Heart left ventricle (tissue), 16 donors: ENCODE results near the gene C9orf152. TPM values are rescaled to one million over a fixed set of nuclear protein-coding genes. Genes with fewer than 3 reads are reported as not detected.
A peak's percentile ranks its signal among the peaks of the same experiment; 100 is the strongest.
"Not testable (repeated sequence)": the region's sequence is repeated elsewhere in the genome, so short reads cannot be mapped to it uniquely, and the experiment has no call there.

Experiments used
- ATAC-seq, 4 donors: fragments of 200-7000 bp; cut with Tn5 transposase; one replicate each; pipeline ENCODE4 v1.9.1; 2020 to 2022; ENCODE audit warnings: moderate library complexity in 4 of 4, mild to moderate bottlenecking in 3 of 4, moderate number of reproducible peaks in 1 of 4
- DNase-seq, 5 donors: peaks; one replicate each; pipeline ENCODE4 v3.0.0-alpha.2; 2020
- H3K27ac ChIP-seq, 12 donors: fragments of 200-600 bp; sonication (generic) in 4 of 12; one replicate each; pipeline versions ENCODE4 v1.5.0 to v1.8.0; 2016 to 2022; ENCODE audit warnings: mild to moderate bottlenecking in 2 of 12
- H3K27me3 ChIP-seq, 9 donors: fragments of 200-600 bp; sonication (generic) in 2 of 9; one replicate each; pipeline versions ENCODE4 v1.5.1 to v1.8.0; 2016 to 2022; ENCODE audit warnings: mild to moderate bottlenecking in 3 of 9
- H3K36me3 ChIP-seq, 9 donors: fragments of 200-600 bp; sonication (generic) in 2 of 9; one replicate each; pipeline versions ENCODE4 v1.5.0 to v1.8.0; 2018 to 2022; ENCODE audit warnings: mild to moderate bottlenecking in 2 of 9
- H3K4me1 ChIP-seq, 12 donors: fragments of 200-600 bp; sonication (generic) in 4 of 12; one replicate each; pipeline versions ENCODE4 v1.5.0 to v1.8.0; 2016 to 2022; ENCODE audit warnings: mild to moderate bottlenecking in 3 of 12
- H3K4me3 ChIP-seq, 12 donors: fragments of 200-600 bp; sonication (generic) in 4 of 12; one replicate each; pipeline versions ENCODE4 v1.5.0 to v1.8.0; 2017 to 2022; ENCODE audit warnings: mild to moderate bottlenecking in 9 of 12, moderate library complexity in 4 of 12
- H3K9me3 ChIP-seq, 12 donors: fragments of 200-600 bp; sonication (generic) in 4 of 12; one replicate each; pipeline versions ENCODE4 v1.5.0 to v1.8.0; 2016 to 2022; ENCODE audit warnings: mild to moderate bottlenecking in 1 of 12
- CTCF ChIP-seq, 12 donors: fragments of 200-600 bp; sonication (generic) in 4 of 12; IDR thresholded peaks; one replicate each; pipeline versions ENCODE4 v1.5.0 to v1.8.0; 2018 to 2022; ENCODE audit warnings: antibody characterized with exemption in 12 of 12, mild to moderate bottlenecking in 5 of 12
- POLR2A ChIP-seq, 2 donors: fragments of 450-650 bp; IDR thresholded peaks; one replicate each; pipeline ENCODE4 v1.6.1; 2017; ENCODE audit warnings: antibody characterized with exemption in 2 of 2, mild to moderate bottlenecking in 2 of 2, moderate library complexity in 2 of 2
- WGBS, 4 donors: extraction: QIAGEN DNeasy Blood & Tissue Kit in 2 of 4; methylation state at CpG; one replicate each; pipeline versions ENCODE4 v1.1.5 to v1.1.7; 2013 to 2018; 5-methylcytosine and 5-hydroxymethylcytosine counted together
- intact Hi-C, 10 donors: fragments of 100-400 bp; cut with DNase I; formaldehyde crosslinking; loops; one replicate each; pipeline versions ENCODE4 v1.11.1 to v1.14.2; 2022
- polyA plus RNA-seq, 2 donors: library from polyadenylated mRNA; stranded (reverse); fragments of 200-250 nt; gene quantifications; one replicate each; pipeline ENCODE4 v1.2.3, GENCODE V29; 2013
- total RNA-seq, 9 donors: library from RNA; depleted of rRNA in 2 of 9; stranded (reverse); fragments of >200 nt in 2 of 9; fragmentation: NEBNext Ultra II Directional in 3 of 9; extraction: Animal tissue kit (Norgen Biotek cat#: 25700) in 3 of 9; gene quantifications; one replicate each; pipeline versions ENCODE4 v1.1.0 to v1.2.4, GENCODE V29; 2016 to 2023
- donor health status: ischemic (EF 13 %, LVEDD 7.1; RV severe dilation, severe dysfunction).
- donor health status: healthy with polysubstance abuse.
- donor health status: DM: no; HTN: yes; CAD: no.
- donor health status: DM: no; HTN: no; CAD: no.
- donor health status: ischemic (EF 25% LVEDD 6.9; RV normal size, moderate dysfunction).
- donor health status: ischemic (EF 25% LVEDD 5.7; RV mildly dilated, moderate dysfunction).
- donor health status: healthy.
- donor health status: DM: yes; HTN: yes; CAD: no.
- donor health status: ischemic (EF 35%, LVEDD 5.7; RV mildly dilated, moderate dysfunction).
- donor health status: nonischemic (EF 11% LVEDD 7.7; RV severe dilation, severe dysfunction).
- donor health status: DM: yes; HTN: yes; CAD: no.
- donor health status: PGD.
- donor health status: ischemic (EF 29% LVEDD 5.4; RV normal size, mild dysfunction).
- donor health status: nonischemic (EF 23%, LVEDD 6.1; RV moderate dilation, normal function).

C9orf152 gene
- total and polyA plus RNA-seq, 11 donors, result not detected

DNA sequence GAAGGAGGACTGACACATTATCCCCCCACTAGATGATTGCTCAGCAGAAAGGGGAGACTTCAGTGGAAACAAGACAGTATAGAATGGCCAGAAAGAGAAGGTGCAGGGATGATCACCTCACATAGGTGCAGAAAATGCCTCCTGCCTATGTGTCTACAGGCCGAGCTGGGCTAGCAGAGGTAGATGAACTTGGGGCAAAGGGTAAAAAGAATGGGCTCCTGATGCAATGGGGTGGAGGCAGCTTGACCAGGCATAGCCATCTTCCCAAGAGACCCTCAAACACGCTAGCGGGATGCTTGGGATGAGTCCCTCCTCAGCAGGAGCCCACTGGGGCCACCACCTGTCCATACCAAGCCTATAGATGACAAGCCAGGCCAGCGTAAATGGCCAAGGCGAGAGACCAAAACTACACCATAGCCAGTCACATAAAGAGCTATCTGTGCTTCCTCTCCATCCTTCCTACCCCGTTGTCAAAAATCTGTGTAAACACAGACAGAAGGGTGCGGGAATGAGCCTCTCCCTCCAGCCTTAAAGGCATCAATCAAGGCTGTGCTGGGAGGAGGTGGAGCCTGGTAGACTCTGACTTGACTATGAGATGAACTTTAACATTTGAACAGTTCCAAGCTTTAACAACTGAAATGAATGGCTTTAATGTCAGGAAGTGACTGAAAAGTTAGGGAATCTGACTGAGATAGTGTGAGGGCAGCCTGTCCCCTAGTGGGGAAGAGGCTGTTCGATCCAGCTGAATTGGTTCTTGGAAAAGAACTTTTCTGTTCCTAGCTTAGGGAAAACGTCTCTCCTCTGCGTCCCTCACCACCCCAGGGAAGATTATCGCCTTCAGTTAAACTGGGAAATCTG is 10.4 kb downstream of the C9orf152 start:
- Histone ChIP-seq H3K4me3 (no peak overlapping the region), H3K4me1 (peaks cover 0 to 11% (median 0%) of the 10 kb centered on the region in 12 donors), H3K27ac (no peak overlapping the region), H3K9me3 (no peaks in the 10 kb centered on the region), H3K27me3 (no peaks in the 10 kb centered on the region), H3K36me3 (no peaks in the 10 kb centered on the region)
- DNase-seq (no peak), ATAC-seq (peak in 3 of 4 donors; percentile 32 to 51 (median 41))
- TF ChIP-seq CTCF (IDR thresholded peaks at IDR 0.05), result peak in 7 of 12 donors; percentile 30 to 59 (median 43)
- no peak for TF ChIP-seq POLR2A (IDR thresholded peaks at IDR 0.05)
- intact Hi-C loops, result loop anchor here in 1 of 10 donors (10.0 kb wide), 1 partner anchor 503 kb away; no protein-coding TSS in a partner anchor
- WGBS, 4 donors, result 72 to 79% (median 79%) methylated on average over 11 of the region's 11 CpGs

- not testable (repeated sequence) for DNase-seq, H3K27me3 ChIP-seq, H3K4me3 ChIP-seq, ATAC-seq, H3K9me3 ChIP-seq, H3K36me3 ChIP-seq, H3K27ac ChIP-seq
- 91 to 96% (median 93%) methylated on average over 16 of the region's 16 CpGs for WGBS, 4 donors
- peaks cover 0 to 19% (median 0%) of the 10 kb centered on the region in 12 donors for H3K4me1 ChIP-seq
- intact Hi-C loops, result loop anchor here in 1 of 10 donors (10.0 kb wide), 1 partner anchor 501 kb away; no protein-coding TSS in a partner anchor
Observed at GRCh38 chr9:110196084-110196499, 11.9 kb downstream of the C9orf152 start.

DNA sequence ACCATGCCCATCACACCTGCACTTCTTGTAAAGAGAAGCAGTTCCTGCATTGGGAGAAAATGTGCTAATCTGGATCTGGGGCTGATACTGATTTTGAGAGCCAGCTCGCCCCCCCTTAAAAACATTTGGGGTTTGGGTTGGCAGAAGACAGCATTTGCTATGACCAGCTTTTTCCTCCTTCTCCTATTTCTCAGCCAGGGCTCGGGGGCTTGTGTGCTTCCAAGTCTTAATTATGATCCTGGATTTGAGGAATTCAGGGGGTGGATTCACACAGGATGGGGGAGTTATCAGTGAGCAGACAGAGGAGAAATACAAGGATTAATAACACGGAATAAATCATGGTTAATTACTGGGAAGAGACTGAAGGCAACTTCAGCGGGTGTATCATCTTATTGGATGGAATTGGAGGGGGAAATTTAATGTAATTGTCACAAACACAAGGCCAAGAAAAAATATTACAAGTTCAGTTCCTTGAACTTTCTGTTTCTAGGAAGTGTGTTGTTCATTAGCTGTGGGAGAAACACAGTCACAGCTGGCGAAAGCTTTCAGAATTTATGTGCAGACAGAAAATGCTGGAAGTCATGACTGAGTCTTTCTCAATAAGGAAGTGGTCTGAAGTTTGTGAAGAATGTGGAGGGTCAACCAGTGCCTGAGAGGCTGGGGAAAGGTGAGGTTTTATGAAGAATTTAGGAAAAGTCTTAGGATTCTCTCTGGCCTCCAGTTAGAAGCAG is 15.3 kb downstream of the C9orf152 start:
- intact Hi-C loops, result loop anchor here in 1 of 10 donors (10.0 kb wide), 1 partner anchor 498 kb away; no protein-coding TSS in a partner anchor
- WGBS, 4 donors, result 71 to 82% (median 73%) methylated on average over 5 of the region's 5 CpGs
- peak in 2 of 4 donors; percentile 41 to 74 for ATAC-seq

GRCh38 chr9:110191615-110192014 is 16.3 kb downstream of the C9orf152 start:
- Histone ChIP-seq H3K27me3 (no peaks in the 10 kb centered on the region), H3K9me3 (no peaks in the 10 kb centered on the region), H3K36me3 (no peaks in the 10 kb centered on the region), H3K4me1 (peaks cover 0 to 42% (median 2%) of the 10 kb centered on the region in 12 donors), H3K4me3 (no peak overlapping the region), H3K27ac (no peak overlapping the region)
- TF ChIP-seq CTCF (IDR thresholded peaks at IDR 0.05) (no peak), POLR2A (IDR thresholded peaks at IDR 0.05) (no peak)
- WGBS, 4 donors, result 89 to 96% (median 91%) methylated on average over 2 of the region's 2 CpGs
- ATAC-seq (no peak), DNase-seq (no peak)
- intact Hi-C loops, result loop anchor here in 1 of 10 donors (10.0 kb wide), 1 partner anchor 497 kb away; no protein-coding TSS in a partner anchor

More for the DNA sequence above, 15.3 kb downstream of the C9orf152 start:
- no peaks in the 10 kb centered on the region for H3K9me3 ChIP-seq
- TF ChIP-seq CTCF (IDR thresholded peaks at IDR 0.05) (no peak), POLR2A (IDR thresholded peaks at IDR 0.05) (no peak)
- H3K36me3 ChIP-seq, result no peaks in the 10 kb centered on the region
- H3K27me3 ChIP-seq, result no peaks in the 10 kb centered on the region
- no peak for DNase-seq
- H3K4me1 ChIP-seq, result peaks cover 0 to 41% (median 3%) of the 10 kb centered on the region in 12 donors
- H3K4me3 ChIP-seq, result no peak overlapping the region
- H3K27ac ChIP-seq, result peak overlapping the region in 10 of 12 donors; percentile 1 to 72 (median 34)
